Activated CD4-positive, alpha-beta T cell treated with anti-CD3 and anti-CD28 coated beads, Interleukin-2, amount 50 U/mL, for 4 hours (primary cell): Measurements from ENCODE around the gene ZNF613.
"Not testable (repeated sequence)": the region's sequence is repeated elsewhere in the genome, so short reads cannot be mapped to it uniquely, and the experiment has no call there.

Experiments
- DNase-seq, 2 experiments: peaks; one replicate each; pipeline ENCODE4 v3.0.0-alpha.2; 2020

Gene ZNF613

GRCh38 chr19:51926784-51927741 is at the start of gene ZNF613:
Gene ZNF613 (plus strand): TSS chr19:51927472. CDS start chr19:51936221, 8,749 bp downstream.
- DNase-seq = peak; percentile 85 to 86

GRCh38 chr19:51882518-51882917 is 44.8 kb upstream of the ZNF613 start:
- DNase-seq = no peak

DNA sequence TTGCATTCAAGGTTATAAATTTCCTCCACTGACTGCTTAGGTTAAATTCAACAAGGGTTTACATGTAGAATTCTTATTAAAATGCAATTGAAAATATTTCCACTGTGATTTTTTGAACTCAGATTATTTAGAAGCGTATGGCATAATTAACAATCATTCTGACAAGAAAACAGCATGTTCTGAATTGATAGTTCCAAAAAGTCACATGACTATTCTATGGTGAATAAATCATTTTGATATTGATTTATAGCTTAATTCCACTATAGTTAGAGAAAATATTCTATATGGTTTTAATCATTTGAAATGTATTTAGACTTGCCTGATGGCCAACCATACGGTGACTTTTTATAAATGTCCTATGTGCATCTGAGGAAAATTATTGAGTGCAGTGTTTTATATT is 42.6 kb upstream of the ZNF613 start:
- DNase-seq = no peak

DNA sequence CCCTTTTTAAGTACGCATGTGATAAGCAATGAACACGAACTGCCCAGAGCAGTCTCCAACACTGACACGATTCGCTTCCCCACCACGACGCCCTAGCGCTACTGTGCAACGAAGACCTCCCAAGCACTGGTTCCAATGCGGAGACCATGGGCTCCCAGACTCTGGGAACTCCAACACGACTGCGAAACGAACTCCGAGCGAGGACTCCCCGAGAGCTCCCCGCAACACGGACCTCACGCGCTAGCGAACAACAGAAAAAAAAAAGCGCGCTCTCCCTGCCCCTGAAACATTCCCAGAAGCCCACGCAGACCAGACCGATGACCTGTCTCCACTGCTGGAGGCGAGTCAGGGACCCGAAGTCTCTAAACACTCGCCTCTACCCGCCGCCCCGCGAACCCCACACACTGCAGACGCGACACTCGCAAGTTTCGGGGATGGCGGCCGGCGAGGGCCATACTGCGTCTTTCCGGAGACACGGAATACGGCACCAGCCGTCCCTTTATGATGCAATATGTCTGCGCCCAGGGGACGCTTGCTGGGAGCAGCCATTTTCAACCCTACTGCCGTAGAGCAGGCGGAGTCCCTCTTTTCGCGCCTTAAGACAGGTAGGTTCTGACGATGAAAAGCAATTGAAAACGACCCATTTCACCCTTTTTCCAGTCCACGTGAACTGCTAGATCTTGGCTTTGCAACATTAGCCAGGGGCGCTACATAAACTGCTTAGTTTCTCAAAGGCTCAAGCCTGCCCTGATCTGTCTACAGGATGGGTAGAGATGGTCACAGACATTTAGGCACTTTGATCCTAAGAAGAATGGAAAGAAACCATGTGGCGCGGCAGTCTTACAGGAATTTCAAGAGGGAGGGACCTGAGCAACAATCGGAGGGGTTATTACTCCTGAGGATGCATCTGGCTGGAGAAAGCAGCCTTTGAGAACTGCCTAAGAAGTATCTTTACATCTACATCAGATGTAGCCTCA is 39.5 kb upstream of the ZNF613 start, which contains the start of gene ZNF577:
ZNF577 (minus strand) TSS at position 430 of the 977 bp plus-strand sequence. CDS start 7,569 bp downstream, outside the sequence.
- DNase-seq = peak; percentile 39 to 52

DNA sequence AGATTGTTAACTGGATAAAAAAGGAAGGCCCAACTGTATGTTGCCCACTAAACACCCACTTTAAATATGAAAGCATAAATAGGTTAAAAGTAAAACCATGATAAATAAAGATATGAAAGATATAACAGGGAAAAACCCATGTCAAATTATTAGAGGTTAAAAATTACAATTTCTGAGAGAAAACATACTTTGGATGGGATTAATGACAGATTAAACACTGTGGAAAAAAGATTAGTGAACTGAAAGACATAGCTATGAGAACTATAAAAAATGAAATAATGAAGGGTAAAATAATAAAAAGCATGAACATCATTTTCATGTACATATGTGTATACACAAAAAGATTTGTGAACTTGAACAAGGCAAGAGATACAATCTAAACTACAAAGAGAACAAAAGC is 37.3 kb upstream of the ZNF613 start:
- DNase-seq = no peak

GRCh38 chr19:51891193-51891747 is 36.0 kb upstream of the ZNF613 start:
- no peak for DNase-seq

DNA sequence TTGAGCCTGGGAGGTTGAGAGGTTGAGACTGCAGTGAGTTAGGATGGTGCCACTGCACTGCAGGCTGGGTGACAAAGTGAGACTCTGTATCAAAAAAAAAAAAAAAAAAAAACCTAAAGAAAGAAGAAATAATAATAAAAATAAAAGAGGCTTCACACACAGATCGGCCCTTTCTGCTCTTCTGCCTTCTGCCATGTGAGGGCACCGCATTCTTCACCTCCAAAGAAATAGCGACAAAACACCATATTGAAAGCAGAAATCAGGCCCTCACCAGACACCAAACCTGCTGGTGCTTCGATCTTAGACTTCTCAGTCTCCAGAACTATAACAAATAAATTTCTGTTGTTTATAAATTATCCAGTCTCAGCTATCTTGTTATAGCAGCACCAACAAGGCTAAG is 25.4 kb upstream of the ZNF613 start:
- DNase-seq = no peak

- DNase-seq = no peak
Measured at GRCh38 chr19:51903192-51903591, 24.1 kb upstream of the ZNF613 start.

- peak; percentile 72 to 77 for DNase-seq
Measured at GRCh38 chr19:51904331-51905165, 22.7 kb upstream of the ZNF613 start, which contains the start of gene ZNF649. Gene ZNF649 (minus strand): TSS chr19:51905017. CDS start chr19:51900107, 4,910 bp downstream.

- no peak for DNase-seq
Measured at GRCh38 chr19:51905206-51905605, 22.1 kb upstream of the ZNF613 start.

DNA sequence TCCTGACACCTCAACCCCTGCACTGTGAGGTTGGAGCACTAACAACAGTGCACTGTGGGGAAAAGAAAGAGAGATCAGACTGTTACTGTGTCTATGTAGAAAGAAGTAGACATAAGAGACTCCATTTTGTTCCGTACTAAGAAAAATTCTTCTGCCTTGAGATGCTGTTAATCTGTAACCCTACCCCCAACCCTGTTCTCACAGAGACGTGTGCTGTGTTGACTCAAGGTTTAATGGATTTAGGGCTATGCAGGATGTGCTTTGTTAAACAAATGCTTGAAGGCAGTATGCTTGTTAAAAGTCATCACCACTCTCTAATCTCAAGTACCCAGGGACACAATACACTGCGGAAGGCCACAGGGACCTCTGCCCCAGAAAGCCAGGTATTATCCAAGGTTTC is 21.6 kb upstream of the ZNF613 start:
- DNase-seq = not testable (repeated sequence)

DNA sequence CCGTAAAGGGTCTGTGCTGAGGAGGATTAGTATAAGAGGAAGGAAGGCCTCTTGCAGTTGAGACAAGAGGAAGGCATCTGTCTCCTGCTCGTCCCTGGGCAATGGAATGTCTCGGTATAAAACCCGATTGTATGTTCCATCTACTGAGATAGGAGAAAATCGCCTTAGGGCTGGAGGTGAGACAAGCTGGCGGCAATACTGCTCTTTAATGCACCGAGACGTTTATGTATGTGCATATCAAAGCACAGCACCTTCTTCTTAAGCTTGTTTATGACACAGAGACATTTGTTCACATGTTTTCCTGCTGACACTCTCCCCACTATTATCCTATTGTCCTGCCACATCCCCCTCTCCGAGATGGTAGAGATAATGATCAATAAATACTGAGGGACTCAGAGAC is 21.2 kb upstream of the ZNF613 start:
- DNase-seq = not testable (repeated sequence)

GRCh38 chr19:51907981-51908380 is 19.3 kb upstream of the ZNF613 start:
- not testable (repeated sequence) for DNase-seq

GRCh38 chr19:51915324-51915867 is 11.9 kb upstream of the ZNF613 start:
- DNase-seq = no peak

- DNase-seq = no peak
Measured at GRCh38 chr19:51916167-51916566, 11.1 kb upstream of the ZNF613 start.

- no peak for DNase-seq
Measured at GRCh38 chr19:51919606-51920005, 7.7 kb upstream of the ZNF613 start.

DNA sequence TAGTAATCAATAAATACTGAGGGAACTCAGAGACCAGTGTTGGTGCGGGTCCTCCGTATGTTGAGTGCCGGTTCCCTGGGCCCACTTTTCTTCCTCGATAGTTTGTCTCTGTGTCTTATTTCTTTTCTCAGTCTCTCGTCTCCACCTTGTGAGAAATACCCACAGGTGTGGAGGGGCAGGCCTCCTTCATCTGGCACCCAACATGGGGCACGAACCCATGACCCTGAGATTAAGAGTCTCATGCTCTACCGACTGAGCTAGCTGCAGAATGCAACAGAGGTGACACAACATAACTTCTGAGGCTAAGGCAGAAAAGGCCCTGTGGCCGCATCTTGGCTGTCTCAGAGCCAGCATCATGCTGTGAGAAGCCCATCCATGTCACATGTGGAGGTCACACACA is 5.3 kb upstream of the ZNF613 start:
- DNase-seq = no peak

DNA sequence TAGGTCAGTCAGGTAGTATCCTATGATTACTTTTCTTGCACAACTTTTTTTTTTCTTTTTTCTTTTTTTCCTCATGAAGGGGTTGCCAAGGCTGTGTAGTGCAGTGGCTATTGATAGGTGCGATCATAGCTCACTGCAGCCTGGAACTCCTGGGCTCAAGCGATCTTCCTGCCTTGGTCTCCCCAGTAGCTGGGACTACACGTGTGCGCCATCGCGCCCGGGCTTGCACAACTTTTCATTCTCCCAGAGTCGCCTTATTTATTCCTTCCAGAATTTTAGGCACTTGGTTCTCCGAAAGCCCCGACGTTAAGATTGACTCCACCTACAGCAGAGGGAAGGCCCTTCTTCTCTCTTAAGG is 867 bp upstream of the ZNF613 start:
- peak in 1 of 2 experiments; percentile 2 for DNase-seq

- DNase-seq = no peak
Measured at GRCh38 chr19:51927859-51928258, 587 bp downstream of the ZNF613 start.

DNA sequence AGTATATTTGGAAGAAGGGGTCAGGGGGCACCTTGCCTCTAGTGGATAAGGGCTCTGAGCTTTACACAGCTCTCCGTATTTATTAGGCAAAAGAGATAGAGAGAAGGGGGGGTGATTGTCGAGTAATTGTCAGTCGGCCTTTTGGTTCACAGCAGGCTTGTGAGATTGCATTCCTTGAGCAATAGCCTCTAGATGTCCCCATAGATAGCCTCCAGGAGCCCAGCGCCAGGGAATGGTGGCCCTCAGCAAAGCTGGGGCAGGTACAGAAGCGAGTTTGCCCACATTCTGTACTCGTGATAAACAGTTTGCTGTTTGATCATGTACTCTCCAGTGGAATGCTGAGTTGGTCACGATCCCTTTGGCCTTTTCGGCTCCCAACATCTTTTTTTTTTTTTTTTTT is 4.6 kb downstream of the ZNF613 start:
- no peak for DNase-seq

GRCh38 chr19:51938936-51939335 is 11.7 kb downstream of the ZNF613 start:
- DNase-seq = no peak
